NCI-H2107 treated with DMSO at 0.1 percent for 48 hours (cell line): ENCODE results near the gene RGP1.

Source experiments
- DNase-seq: peaks from one replicate; lab custom pipeline; 2025; ENCODE audit not compliant: unreplicated experiment; lab: John Stamatoyannopoulos, UW

The RGP1 gene

GRCh38 chr9:35767458-35767857 lies 18.4 kb downstream of the RGP1 start:
- DNase-seq: no peak

- no peak for DNase-seq
Measured at GRCh38 chr9:35769763-35770162, 20.7 kb downstream of the RGP1 start.

DNA sequence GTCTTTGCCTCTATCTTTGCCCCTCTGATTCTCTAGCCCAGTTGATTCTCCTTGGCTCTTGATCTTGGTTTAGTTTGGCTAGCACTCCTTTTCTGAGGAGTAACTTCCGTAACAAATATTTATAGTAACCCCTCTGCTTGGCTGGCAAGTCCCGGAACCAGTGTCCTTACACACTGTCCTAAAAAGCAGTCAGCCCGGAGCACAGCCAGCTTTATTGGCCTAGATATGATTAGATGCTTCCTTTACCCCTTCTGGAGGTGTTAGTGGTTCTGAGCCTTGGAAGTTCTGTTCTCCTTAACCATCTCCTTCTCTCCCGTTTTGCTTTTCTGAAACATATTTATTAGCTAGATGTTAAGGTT lies 22.0 kb downstream of the RGP1 start:
- no peak for DNase-seq

DNA sequence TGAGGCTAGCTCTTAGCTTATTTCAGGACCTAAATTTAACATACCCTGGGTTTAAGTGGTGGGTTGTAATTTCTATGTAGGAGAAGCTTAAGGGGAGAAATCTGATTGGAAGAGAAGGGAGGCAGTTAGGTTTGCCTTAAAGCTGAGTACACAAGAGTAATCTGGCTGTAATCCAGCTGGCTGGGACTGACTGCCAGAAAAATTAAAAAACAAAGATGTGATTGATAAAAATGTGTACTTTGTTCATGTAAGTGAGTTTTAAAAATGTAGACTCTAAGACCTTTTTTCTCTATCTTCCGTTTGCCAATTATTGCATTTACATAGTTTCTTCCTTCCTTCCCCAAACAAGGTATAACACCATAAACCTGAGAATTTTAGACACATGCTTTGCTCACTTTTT lies 22.4 kb downstream of the RGP1 start:
- DNase-seq: peak; percentile 41

DNA sequence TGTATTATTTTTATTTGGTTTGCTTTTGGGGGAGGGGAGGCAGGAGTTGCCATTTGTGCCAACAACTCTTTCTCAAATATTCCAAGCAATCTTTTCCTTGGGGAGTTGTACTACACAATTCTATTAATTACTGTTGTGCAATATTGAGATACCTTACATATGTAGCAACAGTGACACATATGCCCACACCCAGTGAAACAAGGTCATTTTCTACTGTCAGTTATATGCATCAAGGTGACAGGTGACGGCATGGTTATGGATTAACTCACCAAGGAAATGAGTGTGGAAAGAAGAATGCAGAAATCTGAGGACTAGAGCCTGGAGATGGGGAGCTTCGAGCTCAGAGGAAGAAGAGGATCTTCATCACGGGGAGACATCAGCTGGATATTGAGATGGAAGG lies 22.9 kb downstream of the RGP1 start:
- no peak for DNase-seq

DNA sequence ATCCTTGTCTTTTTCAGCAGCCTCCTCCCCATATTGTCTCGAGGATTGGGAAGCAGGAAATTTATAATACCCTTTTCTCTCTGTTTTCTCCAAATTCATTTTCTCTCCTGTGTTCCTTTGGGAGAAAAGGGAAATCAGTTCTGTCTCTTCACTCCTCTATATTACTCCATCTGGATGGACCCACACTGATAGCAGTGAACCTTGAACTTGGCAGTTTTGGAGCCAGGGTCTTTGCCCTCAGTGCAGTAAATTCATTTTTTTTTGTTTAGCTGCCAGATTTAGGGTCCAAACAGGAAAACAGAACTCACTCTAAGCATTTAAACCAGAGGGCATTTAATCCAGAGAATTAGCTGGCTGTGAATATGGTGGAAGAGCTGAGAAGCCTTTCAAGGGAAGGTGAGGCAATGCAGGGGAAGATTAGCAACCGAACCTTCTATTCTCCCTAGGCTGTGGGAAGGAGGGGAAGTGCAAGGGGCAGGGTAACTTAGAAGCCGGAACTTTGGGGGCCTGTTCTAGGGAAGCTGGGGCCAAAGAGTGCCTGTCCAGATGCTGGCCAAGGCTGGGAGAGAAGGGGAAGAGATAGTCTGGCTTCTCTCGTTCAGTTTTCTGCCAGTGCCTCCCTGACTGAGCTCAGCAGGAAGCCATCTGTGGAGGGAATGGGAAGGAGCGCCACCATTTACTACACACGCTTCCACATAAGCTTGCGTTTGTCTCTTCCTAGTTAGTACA lies 26.0 kb downstream of the RGP1 start:
- peak; percentile 40 for DNase-seq

GRCh38 chr9:35776018-35776417 lies 26.9 kb downstream of the RGP1 start:
- DNase-seq: peak; percentile 92

GRCh38 chr9:35778496-35778895 lies 29.4 kb downstream of the RGP1 start:
- no peak for DNase-seq

- no peak for DNase-seq
Measured at GRCh38 chr9:35781066-35781465, 32.0 kb downstream of the RGP1 start.

- DNase-seq: no peak
Measured at GRCh38 chr9:35783418-35783817, 34.3 kb downstream of the RGP1 start.

DNA sequence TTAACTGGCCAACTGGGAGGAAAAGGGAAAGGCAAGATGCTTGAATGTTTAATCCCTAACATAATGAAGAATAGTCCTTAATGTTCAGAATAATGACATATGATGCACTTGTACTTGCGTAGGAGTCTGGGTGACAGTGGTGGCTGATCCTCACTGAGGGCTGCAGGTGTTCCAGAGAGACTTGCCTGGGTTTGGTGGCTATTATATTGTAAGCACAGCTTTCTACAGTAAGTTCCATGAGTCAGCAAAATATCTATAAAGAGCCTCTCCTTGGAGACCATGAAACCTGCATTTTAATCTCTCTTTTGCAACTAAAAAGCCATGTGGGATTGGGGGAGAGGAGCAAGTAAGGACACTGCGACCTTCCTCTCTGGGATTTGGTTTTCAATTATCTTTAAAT lies 40.5 kb downstream of the RGP1 start:
- peak; percentile 25 for DNase-seq

DNA sequence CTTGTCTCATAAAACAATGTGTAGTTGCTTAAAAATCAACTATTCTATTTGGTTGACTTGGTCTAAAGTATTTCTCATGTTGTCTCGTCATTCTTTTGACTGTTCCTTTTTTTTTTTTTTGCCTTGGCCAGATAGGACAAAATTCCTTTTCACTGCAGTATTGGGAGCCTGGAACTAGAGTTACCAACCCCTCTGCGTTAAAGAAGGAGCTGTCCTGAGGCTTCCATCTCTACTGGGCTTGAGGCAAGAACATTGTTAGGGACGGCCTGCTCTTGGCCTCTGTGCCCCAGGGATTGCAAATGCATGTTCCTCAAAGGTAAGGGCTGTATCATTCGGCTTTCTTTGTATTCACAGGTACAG lies 40.9 kb downstream of the RGP1 start:
- no peak for DNase-seq

DNA sequence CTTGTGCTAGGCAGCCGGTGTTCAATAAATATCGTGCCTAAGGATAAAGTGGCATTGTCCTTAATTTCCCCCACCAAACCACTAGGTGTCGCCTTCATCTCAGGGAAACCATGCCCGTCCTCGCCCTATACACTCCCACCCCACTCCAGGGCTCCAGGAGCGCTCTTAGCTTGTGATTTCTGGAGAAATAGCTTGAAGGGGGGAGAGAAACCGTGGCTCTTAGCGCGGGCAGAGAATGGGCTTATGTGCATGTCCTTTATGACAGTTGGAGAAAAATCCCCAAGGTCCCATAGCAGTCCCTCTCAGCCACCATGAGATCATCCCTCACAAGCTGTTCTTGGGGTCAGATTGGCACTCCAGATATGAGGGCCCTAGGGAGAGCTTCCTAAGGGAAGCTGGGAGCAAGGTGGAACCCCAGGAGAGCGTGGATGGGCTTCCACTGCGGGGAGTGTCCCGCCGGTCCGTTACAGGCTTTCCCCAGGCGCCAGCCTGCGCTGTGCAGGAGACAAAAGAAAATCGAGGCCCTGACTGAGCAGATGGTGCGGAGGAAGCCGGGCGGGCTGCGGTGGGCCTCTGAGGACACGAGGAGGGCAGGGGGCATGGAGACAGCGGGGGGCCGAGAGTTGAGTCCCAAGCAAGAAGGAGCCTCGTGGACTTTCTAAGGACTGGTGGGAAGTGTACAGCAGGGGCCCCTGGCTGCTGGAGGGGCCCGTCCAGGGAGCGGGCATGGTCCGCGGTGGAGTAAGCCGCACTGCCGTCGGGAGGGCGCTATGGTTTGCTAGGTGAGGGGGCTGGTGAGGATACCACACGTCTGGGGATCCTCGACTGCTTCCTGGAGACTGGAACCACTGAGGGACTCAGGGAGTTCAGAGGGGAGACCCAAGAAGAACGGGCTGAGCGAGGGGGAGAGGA lies 41.6 kb downstream of the RGP1 start:
- DNase-seq: peak; percentile 79

- no peak for DNase-seq
Measured at GRCh38 chr9:35791297-35791921, 42.3 kb downstream of the RGP1 start, which contains the start of gene NPR2. TSS of gene NPR2 (plus strand) at chr9:35791591. CDS start at chr9:35792409, 818 bp downstream.

DNA sequence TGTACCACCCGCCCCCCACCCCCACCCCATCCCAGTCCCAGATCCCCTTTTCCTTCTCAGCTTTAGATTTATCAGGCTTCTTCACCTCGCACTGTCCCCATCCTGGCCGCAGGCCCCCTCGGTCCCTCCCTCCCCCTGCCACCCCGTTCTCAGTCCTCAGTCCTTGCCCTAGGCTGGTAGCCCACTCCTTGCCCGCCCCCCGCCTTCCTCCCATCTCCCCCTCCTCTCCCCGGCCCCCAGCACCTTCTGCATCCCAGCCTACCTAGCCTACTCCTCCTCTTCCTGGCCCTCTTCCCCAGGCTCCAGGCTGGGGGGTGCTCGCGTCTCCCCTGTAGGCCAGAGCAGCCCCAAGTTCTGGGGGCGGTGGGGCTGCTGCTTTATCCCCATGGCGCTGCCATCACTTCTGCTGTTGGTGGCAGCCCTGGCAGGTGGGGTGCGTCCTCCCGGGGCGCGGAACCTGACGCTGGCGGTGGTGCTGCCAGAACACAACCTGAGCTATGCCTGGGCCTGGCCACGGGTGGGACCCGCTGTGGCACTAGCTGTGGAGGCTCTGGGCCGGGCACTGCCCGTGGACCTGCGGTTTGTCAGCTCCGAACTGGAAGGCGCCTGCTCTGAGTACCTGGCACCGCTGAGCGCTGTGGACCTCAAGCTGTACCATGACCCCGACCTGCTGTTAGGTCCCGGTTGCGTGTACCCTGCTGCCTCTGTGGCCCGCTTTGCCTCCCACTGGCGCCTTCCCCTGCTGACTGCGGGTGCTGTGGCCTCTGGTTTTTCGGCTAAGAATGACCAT lies 43.1 kb downstream of the RGP1 start:
- DNase-seq: no peak

DNA sequence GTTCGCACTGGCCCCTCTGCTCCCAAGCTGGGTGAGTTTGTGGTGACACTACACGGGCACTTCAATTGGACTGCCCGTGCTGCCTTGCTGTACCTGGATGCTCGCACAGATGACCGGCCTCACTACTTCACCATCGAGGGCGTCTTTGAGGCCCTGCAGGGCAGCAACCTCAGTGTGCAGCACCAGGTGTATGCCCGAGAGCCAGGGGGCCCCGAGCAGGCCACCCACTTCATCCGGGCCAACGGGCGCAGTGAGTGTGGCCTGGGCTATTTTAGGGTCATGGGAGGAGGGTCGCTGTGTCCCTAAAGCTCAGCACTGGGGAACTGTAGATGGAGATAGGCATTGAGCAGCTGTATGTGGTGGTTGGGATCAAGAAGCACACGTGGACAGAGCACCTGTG lies 43.7 kb downstream of the RGP1 start:
- no peak for DNase-seq

DNA sequence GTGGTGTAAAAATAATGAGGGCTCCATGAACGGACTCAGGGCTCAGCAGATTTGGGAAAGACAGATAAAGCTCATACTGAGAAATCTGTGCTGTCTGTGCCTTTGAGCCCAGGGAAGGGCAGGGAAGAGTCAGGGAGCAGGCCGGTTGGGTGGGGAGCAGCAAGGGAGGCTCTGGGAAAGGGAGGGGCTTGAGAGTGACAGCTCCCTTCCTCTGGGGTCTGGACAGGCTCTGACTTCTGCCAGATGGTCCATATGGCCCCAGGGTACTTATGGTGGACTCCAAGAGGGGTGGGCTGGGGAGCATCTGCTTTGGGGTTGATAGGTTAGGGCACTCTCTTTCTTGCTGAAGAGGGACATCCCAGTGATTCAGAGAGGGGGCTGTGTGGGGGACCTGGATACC lies 44.4 kb downstream of the RGP1 start:
- no peak for DNase-seq

DNA sequence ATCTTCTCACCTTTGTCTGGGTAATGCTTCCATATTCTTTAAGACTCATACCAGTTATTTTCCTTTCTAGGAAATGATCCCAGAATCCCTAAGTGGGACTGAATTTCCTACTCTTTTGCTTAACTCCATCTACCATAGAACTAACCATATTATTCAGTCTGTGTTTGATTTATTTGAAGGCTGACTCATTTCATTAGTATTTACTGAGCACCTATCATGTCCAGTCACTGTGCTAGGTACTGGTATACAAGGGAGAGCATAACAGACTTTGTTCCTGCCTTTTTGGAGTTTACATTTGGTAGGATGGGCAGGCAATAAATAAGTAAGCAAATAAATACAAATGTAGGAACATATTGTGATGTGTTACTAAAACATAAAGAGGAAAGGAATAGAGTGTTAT lies 46.6 kb downstream of the RGP1 start:
- no peak for DNase-seq

- DNase-seq: no peak
Measured at GRCh38 chr9:35797311-35798109, 48.4 kb downstream of the RGP1 start.

- DNase-seq: no peak
Measured at GRCh38 chr9:35798658-35799374, 49.7 kb downstream of the RGP1 start.
